DMS79 treated with DMSO at 0.1 percent for 48 hours (cell line): ENCODE data around the gene SPG11.
"Not testable (repeated sequence)": the region's sequence is repeated elsewhere in the genome, so short reads cannot be mapped to it uniquely, and the experiment has no call there.

ENCODE experiments used
- DNase-seq: peaks from one replicate; lab custom pipeline; 2025; lab: John Stamatoyannopoulos, UW

The SPG11 gene

GRCh38 chr15:44663410-44664308 is at the start of gene SPG11:
SPG11 (minus strand) TSS chr15:44663662; CDS start chr15:44663647, 15 bp downstream.
- DNase-seq: peak; percentile 87

GRCh38 chr15:44712346-44713005 is 49.0 kb upstream of the SPG11 start:
- peak; percentile 66 for DNase-seq

GRCh38 chr15:44711743-44712345 is 48.4 kb upstream of the SPG11 start:
- DNase-seq: no peak

GRCh38 chr15:44711096-44711742 is 47.8 kb upstream of the SPG11 start, which contains the start of the genes B2M and PATL2:
B2M (plus strand) TSS chr15:44711517; CDS start chr15:44711547, 30 bp downstream.
PATL2 (minus strand) TSS chr15:44711323; CDS start chr15:44676490, 34,833 bp downstream.
- DNase-seq: peak; percentile 88

- DNase-seq: peak; percentile 9
Measured at GRCh38 chr15:44710236-44711095, 47.0 kb upstream of the SPG11 start.

- no peak for DNase-seq
Measured at GRCh38 chr15:44706946-44707636, 43.6 kb upstream of the SPG11 start.

- DNase-seq: no peak
Measured at GRCh38 chr15:44706401-44706800, 42.9 kb upstream of the SPG11 start.

- DNase-seq: no peak
Measured at GRCh38 chr15:44705986-44706385, 42.5 kb upstream of the SPG11 start.

GRCh38 chr15:44700676-44701075 is 37.2 kb upstream of the SPG11 start:
- not testable (repeated sequence) for DNase-seq

- no peak for DNase-seq
Measured at GRCh38 chr15:44698641-44699040, 35.2 kb upstream of the SPG11 start.

GRCh38 chr15:44697014-44697413 is 33.6 kb upstream of the SPG11 start:
- DNase-seq: no peak

GRCh38 chr15:44695294-44695693 is 31.8 kb upstream of the SPG11 start:
- DNase-seq: no peak

GRCh38 chr15:44694416-44694815 is 31.0 kb upstream of the SPG11 start:
- no peak for DNase-seq

GRCh38 chr15:44692659-44693058 is 29.2 kb upstream of the SPG11 start:
- no peak for DNase-seq

GRCh38 chr15:44690245-44690644 is 26.8 kb upstream of the SPG11 start:
- not testable (repeated sequence) for DNase-seq

GRCh38 chr15:44689318-44689717 is 25.9 kb upstream of the SPG11 start:
- not testable (repeated sequence) for DNase-seq

- peak; percentile 54 for DNase-seq
Measured at GRCh38 chr15:44682809-44683682, 19.6 kb upstream of the SPG11 start.

GRCh38 chr15:44682211-44682610 is 18.7 kb upstream of the SPG11 start:
- no peak for DNase-seq

- peak; percentile 18 for DNase-seq
Measured at GRCh38 chr15:44676676-44677075, 13.2 kb upstream of the SPG11 start.
